ENCODE results near the gene SEC16A.
A peak's percentile ranks its signal among the peaks of the same experiment; 100 is the strongest.

Gene SEC16A

GRCh38 chr9:136471802-136472487, 10.9 kb downstream of the SEC16A start:
- no peak overlapping the region for H3K4ac ChIP-seq (ENCODE audit: low read length)
- H3K9ac ChIP-seq (ENCODE audit: low read depth, low read length, poor library complexity): no peak overlapping the region
- no peak overlapping the region for H2BK5ac ChIP-seq (ENCODE audit: low read length)
- no peak for DNase-seq (ENCODE audit: low spot score)
- no peak overlapping the region for H3K27ac ChIP-seq (replicated peaks; ENCODE audit: low read length)
- peaks cover 79 to 100% of the 10 kb centered on the region in 2 donors for H3K36me3 ChIP-seq (replicated peaks in 1 of 2; ENCODE audit: control insufficient read depth in 2 of 2, insufficient read depth in 2 of 2, low read length in 2 of 2)
- no peak overlapping the region for H2BK120ac ChIP-seq (ENCODE audit: low read depth, low read length)
- H3K23ac ChIP-seq (ENCODE audit: low read depth, low read length, poor library complexity): no peak overlapping the region
- no peak overlapping the region for H3K18ac ChIP-seq (ENCODE audit: low read length)
- H2AFZ ChIP-seq (ENCODE audit: low read length): no peak overlapping the region
- no peak overlapping the region for H3K14ac ChIP-seq (ENCODE audit: low read length)
- H3K4me2 ChIP-seq (ENCODE audit: insufficient read depth, low read length, poor library complexity, severe bottlenecking): no peak overlapping the region
- peaks cover 28% of the 10 kb centered on the region for H3K79me1 ChIP-seq (ENCODE audit: low read depth, low read length)
- no peaks in the 10 kb centered on the region for H3K9me3 ChIP-seq (replicated peaks in 1 of 2; ENCODE audit: control insufficient read depth in 2 of 2, insufficient read depth in 1 of 2, low read depth in 1 of 2, low read length in 2 of 2)
- no peak overlapping the region for H3K4me3 ChIP-seq (ENCODE audit: low read length in 2 of 2)
- no peak overlapping the region for H2AK5ac ChIP-seq (ENCODE audit: low read depth, low read length)
- no peaks in the 10 kb centered on the region for H3K4me1 ChIP-seq (ENCODE audit: control insufficient read depth in 2 of 2, insufficient read depth in 1 of 2, low read depth in 1 of 2, low read length in 2 of 2)
- no peak overlapping the region for H2BK12ac ChIP-seq (ENCODE audit: low read length)
- WGBS, 2 donors (ENCODE audit: extremely low coverage in 2 of 2, insufficient read length in 2 of 2, insufficient replicate concordance in 1 of 2): no CpG with 5 or more reads among the region's 19 CpGs
- no peaks in the 10 kb centered on the region for H3K27me3 ChIP-seq (ENCODE audit: control insufficient read depth in 3 of 3, insufficient read depth in 3 of 3, low read depth in 1 of 3, low read length in 3 of 3)
- H2BK15ac ChIP-seq (ENCODE audit: low read length): no peak overlapping the region
- H4K91ac ChIP-seq (ENCODE audit: low read depth, low read length, poor library complexity): no peak overlapping the region
- no peak overlapping the region for H4K8ac ChIP-seq (ENCODE audit: low read depth, low read length)

DNA sequence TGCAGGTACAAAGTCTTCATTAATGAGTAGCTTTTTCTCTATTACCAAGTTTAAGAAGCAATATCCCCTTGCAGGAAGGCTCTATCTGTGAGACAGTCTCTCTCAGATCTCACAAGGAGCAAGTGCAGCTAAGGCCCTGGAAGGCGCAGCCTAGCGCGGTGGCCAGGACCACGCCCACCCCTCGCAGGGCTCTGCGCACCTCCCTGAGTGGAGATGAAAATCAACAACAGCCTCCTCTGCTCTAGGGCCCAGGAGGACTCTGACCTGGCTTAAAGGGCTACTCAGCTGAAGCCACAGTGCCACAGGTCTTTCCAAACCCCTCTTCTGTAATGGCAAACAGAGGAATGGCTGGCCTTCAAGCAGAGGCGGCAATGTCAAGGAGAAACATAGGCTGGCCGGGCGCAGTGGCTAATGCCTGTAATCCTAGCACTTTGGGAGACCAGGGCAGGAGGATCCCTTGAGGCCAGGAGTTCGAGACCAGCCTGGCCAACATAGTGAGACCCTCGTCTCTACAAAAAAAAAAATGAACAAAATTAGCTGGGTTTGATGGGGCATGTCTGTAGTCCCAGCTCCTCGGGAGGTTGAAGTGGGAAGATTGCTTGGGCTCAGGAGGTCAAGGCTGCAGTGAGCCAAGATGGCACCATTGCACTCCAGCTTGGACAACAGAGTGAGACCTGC, 11.9 kb downstream of the SEC16A start:
- no CpG with 5 or more reads among the region's 12 CpGs for WGBS, 2 donors (ENCODE audit: extremely low coverage in 2 of 2, insufficient read length in 2 of 2, insufficient replicate concordance in 1 of 2)

DNA sequence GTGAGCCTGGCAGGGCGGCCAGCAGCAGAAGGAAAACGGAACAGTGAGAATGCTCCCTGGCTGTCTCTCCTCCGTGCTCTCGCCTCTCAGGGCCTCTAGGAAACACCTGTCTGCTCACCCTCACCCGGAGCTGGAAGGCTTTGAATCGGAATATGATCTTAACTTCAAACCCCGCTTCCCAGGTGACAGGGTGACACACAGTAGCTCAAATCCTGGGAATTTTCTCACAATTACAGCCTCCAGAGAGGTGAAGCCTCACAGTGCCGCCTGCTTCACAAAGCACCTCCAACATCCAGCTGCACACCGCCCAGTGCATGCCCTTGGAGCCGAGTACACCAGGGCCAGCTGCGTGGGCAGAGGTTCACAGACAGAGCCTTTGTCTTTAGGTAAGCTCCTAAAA, 12.5 kb downstream of the SEC16A start:
- no peak for DNase-seq (ENCODE audit: low spot score)
- Histone ChIP-seq H3K79me1 (ENCODE audit: low read depth, low read length) (peaks cover 22% of the 10 kb centered on the region), H2BK12ac (ENCODE audit: low read length) (no peak overlapping the region), H3K4me1 (ENCODE audit: control insufficient read depth in 2 of 2, insufficient read depth in 1 of 2, low read depth in 1 of 2, low read length in 2 of 2) (no peaks in the 10 kb centered on the region), H3K4me3 (ENCODE audit: low read length in 2 of 2) (no peak overlapping the region), H4K8ac (ENCODE audit: low read depth, low read length) (no peak overlapping the region), H3K23ac (ENCODE audit: low read depth, low read length, poor library complexity) (no peak overlapping the region), H2BK5ac (ENCODE audit: low read length) (no peak overlapping the region), H2BK15ac (ENCODE audit: low read length) (no peak overlapping the region), H3K18ac (ENCODE audit: low read length) (no peak overlapping the region), H3K36me3 (replicated peaks in 1 of 2; ENCODE audit: control insufficient read depth in 2 of 2, insufficient read depth in 2 of 2, low read length in 2 of 2) (peaks cover 73 to 100% of the 10 kb centered on the region in 2 donors), H2BK120ac (ENCODE audit: low read depth, low read length) (no peak overlapping the region), H4K91ac (ENCODE audit: low read depth, low read length, poor library complexity) (no peak overlapping the region), H3K4ac (ENCODE audit: low read length) (no peak overlapping the region), H3K27ac (replicated peaks; ENCODE audit: low read length) (no peak overlapping the region), H3K4me2 (ENCODE audit: insufficient read depth, low read length, poor library complexity, severe bottlenecking) (no peak overlapping the region), H2AFZ (ENCODE audit: low read length) (no peak overlapping the region), H3K9ac (ENCODE audit: low read depth, low read length, poor library complexity) (no peak overlapping the region), H3K27me3 (ENCODE audit: control insufficient read depth in 3 of 3, insufficient read depth in 3 of 3, low read depth in 1 of 3, low read length in 3 of 3) (no peaks in the 10 kb centered on the region), H2AK5ac (ENCODE audit: low read depth, low read length) (no peak overlapping the region), H3K14ac (ENCODE audit: low read length) (no peak overlapping the region), H3K9me3 (replicated peaks in 1 of 2; ENCODE audit: control insufficient read depth in 2 of 2, insufficient read depth in 1 of 2, low read depth in 1 of 2, low read length in 2 of 2) (no peaks in the 10 kb centered on the region)
- no CpG with 5 or more reads among the region's 11 CpGs for WGBS, 2 donors (ENCODE audit: extremely low coverage in 2 of 2, insufficient read length in 2 of 2, insufficient replicate concordance in 1 of 2)

More for the DNA sequence above, 11.9 kb downstream of the SEC16A start:
- Histone ChIP-seq H2BK12ac (ENCODE audit: low read length) (no peak overlapping the region), H3K4me2 (ENCODE audit: insufficient read depth, low read length, poor library complexity, severe bottlenecking) (no peak overlapping the region), H4K91ac (ENCODE audit: low read depth, low read length, poor library complexity) (no peak overlapping the region), H3K27me3 (ENCODE audit: control insufficient read depth in 3 of 3, insufficient read depth in 3 of 3, low read depth in 1 of 3, low read length in 3 of 3) (no peaks in the 10 kb centered on the region), H3K79me1 (ENCODE audit: low read depth, low read length) (peaks cover 24% of the 10 kb centered on the region), H3K4ac (ENCODE audit: low read length) (no peak overlapping the region), H2BK120ac (ENCODE audit: low read depth, low read length) (no peak overlapping the region), H3K14ac (ENCODE audit: low read length) (no peak overlapping the region), H3K4me1 (ENCODE audit: control insufficient read depth in 2 of 2, insufficient read depth in 1 of 2, low read depth in 1 of 2, low read length in 2 of 2) (no peaks in the 10 kb centered on the region), H3K27ac (replicated peaks; ENCODE audit: low read length) (no peak overlapping the region), H3K36me3 (replicated peaks in 1 of 2; ENCODE audit: control insufficient read depth in 2 of 2, insufficient read depth in 2 of 2, low read length in 2 of 2) (peaks cover 72 to 100% of the 10 kb centered on the region in 2 donors), H3K4me3 (ENCODE audit: low read length in 2 of 2) (no peak overlapping the region), H3K9me3 (replicated peaks in 1 of 2; ENCODE audit: control insufficient read depth in 2 of 2, insufficient read depth in 1 of 2, low read depth in 1 of 2, low read length in 2 of 2) (no peaks in the 10 kb centered on the region), H3K18ac (ENCODE audit: low read length) (no peak overlapping the region), H3K9ac (ENCODE audit: low read depth, low read length, poor library complexity) (no peak overlapping the region), H3K23ac (ENCODE audit: low read depth, low read length, poor library complexity) (peak overlapping the region; percentile 44), H2BK5ac (ENCODE audit: low read length) (no peak overlapping the region), H4K8ac (ENCODE audit: low read depth, low read length) (no peak overlapping the region), H2AFZ (ENCODE audit: low read length) (no peak overlapping the region), H2BK15ac (ENCODE audit: low read length) (no peak overlapping the region), H2AK5ac (ENCODE audit: low read depth, low read length) (no peak overlapping the region)
- no peak for DNase-seq (ENCODE audit: low spot score)

GRCh38 chr9:136467766-136468165, 15.1 kb downstream of the SEC16A start:
- no peaks in the 10 kb centered on the region for H3K9me3 ChIP-seq (replicated peaks in 1 of 2; ENCODE audit: control insufficient read depth in 2 of 2, insufficient read depth in 1 of 2, low read depth in 1 of 2, low read length in 2 of 2)
- H3K4ac ChIP-seq (ENCODE audit: low read length): no peak overlapping the region
- H4K8ac ChIP-seq (ENCODE audit: low read depth, low read length): no peak overlapping the region
- peak overlapping the region in 1 of 2 donors; percentile 41 for H3K4me3 ChIP-seq (ENCODE audit: low read length in 2 of 2)
- H3K27me3 ChIP-seq (ENCODE audit: control insufficient read depth in 3 of 3, insufficient read depth in 3 of 3, low read depth in 1 of 3, low read length in 3 of 3): no peaks in the 10 kb centered on the region
- no peak overlapping the region for H3K4me2 ChIP-seq (ENCODE audit: insufficient read depth, low read length, poor library complexity, severe bottlenecking)
- peaks cover 66 to 100% of the 10 kb centered on the region in 2 donors for H3K36me3 ChIP-seq (replicated peaks in 1 of 2; ENCODE audit: control insufficient read depth in 2 of 2, insufficient read depth in 2 of 2, low read length in 2 of 2)
- H3K23ac ChIP-seq (ENCODE audit: low read depth, low read length, poor library complexity): no peak overlapping the region
- peaks cover 17% of the 10 kb centered on the region for H3K79me1 ChIP-seq (ENCODE audit: low read depth, low read length)
- H3K9ac ChIP-seq (ENCODE audit: low read depth, low read length, poor library complexity): no peak overlapping the region
- H2BK120ac ChIP-seq (ENCODE audit: low read depth, low read length): no peak overlapping the region
- H3K14ac ChIP-seq (ENCODE audit: low read length): no peak overlapping the region
- H3K4me1 ChIP-seq (ENCODE audit: control insufficient read depth in 2 of 2, insufficient read depth in 1 of 2, low read depth in 1 of 2, low read length in 2 of 2): no peaks in the 10 kb centered on the region
- H2AK5ac ChIP-seq (ENCODE audit: low read depth, low read length): no peak overlapping the region
- DNase-seq (ENCODE audit: low spot score): no peak
- H3K27ac ChIP-seq (replicated peaks; ENCODE audit: low read length): no peak overlapping the region
- no peak overlapping the region for H2AFZ ChIP-seq (ENCODE audit: low read length)
- no peak overlapping the region for H4K91ac ChIP-seq (ENCODE audit: low read depth, low read length, poor library complexity)
- no peak overlapping the region for H2BK12ac ChIP-seq (ENCODE audit: low read length)
- WGBS, 2 donors (ENCODE audit: extremely low coverage in 2 of 2, insufficient read length in 2 of 2, insufficient replicate concordance in 1 of 2): no CpG with 5 or more reads among the region's 15 CpGs
- peak overlapping the region; percentile 29 for H2BK5ac ChIP-seq (ENCODE audit: low read length)
- H3K18ac ChIP-seq (ENCODE audit: low read length): no peak overlapping the region
- H2BK15ac ChIP-seq (ENCODE audit: low read length): no peak overlapping the region
